KMS-11 (cell line): ENCODE data around the gene SSTR5.

Experiments
- H2AFZ ChIP-seq: fragments of 200-600 bp; sonication (generic); 2 replicates; pipeline ENCODE4 v1.6.1; 2016; ENCODE audit warnings: antibody characterized with exemption, mixed run types, low read depth
- H3K27ac ChIP-seq: fragments of 200-600 bp; sonication (generic); 2 replicates; pipeline ENCODE4 v1.6.1; 2016; ENCODE audit warnings: mild to moderate bottlenecking, mixed run types
- H3K27me3 ChIP-seq: fragments of 200-600 bp; sonication (generic); 2 replicates; pipeline ENCODE4 v1.6.1; 2017; ENCODE audit warnings: mild to moderate bottlenecking, low read depth, mixed run types, moderate library complexity; ENCODE audit not compliant: insufficient read depth
- H3K36me3 ChIP-seq: fragments of 200-600 bp; sonication (generic); 2 replicates; pipeline ENCODE4 v1.6.1; 2017; ENCODE audit warnings: mild to moderate bottlenecking, mixed run types; ENCODE audit not compliant: insufficient read depth
- H3K4me1 ChIP-seq: fragments of 200-600 bp; sonication (generic); 2 replicates; pipeline ENCODE4 v1.6.1; 2016; ENCODE audit warnings: mild to moderate bottlenecking, low read depth, mixed run types; ENCODE audit not compliant: poor library complexity, severe bottlenecking
- H3K4me2 ChIP-seq: fragments of 200-600 bp; sonication (generic); 2 replicates; pipeline ENCODE4 v1.7.0; 2016; ENCODE audit warnings: mild to moderate bottlenecking, mixed run types
- H3K4me3 ChIP-seq: fragments of 200-600 bp; sonication (generic); IDR thresholded peaks from 2 replicates; pipeline ENCODE4 v1.6.1; 2017; ENCODE audit warnings: low read depth, low read length, mixed read lengths; ENCODE audit not compliant: insufficient read depth
- H3K79me2 ChIP-seq: fragments of 200-600 bp; sonication (generic); 2 replicates; pipeline ENCODE4 v1.6.1; 2016; ENCODE audit warnings: low read depth, mixed run types; ENCODE audit not compliant: insufficient read depth
- H3K9ac ChIP-seq: fragments of 200-600 bp; sonication (generic); 2 replicates; pipeline ENCODE4 v1.6.1; 2016; ENCODE audit warnings: mild to moderate bottlenecking, mixed run types
- H4K20me1 ChIP-seq: fragments of 200-600 bp; sonication (generic); 2 replicates; pipeline ENCODE4 v1.6.1; 2016; ENCODE audit warnings: mild to moderate bottlenecking, mixed run types; ENCODE audit not compliant: insufficient read depth
- CTCF ChIP-seq: fragments of 200-600 bp; sonication (generic); conservative IDR thresholded peaks from 2 replicates; pipeline ENCODE4 v1.6.1; 2017; ENCODE audit warnings: low read depth, mild to moderate bottlenecking, antibody characterized with exemption, low read length, moderate library complexity, mixed read lengths

SSTR5 gene

GRCh38 chr16:1048442-1049112 is 24.0 kb upstream of the SSTR5 start:
- no peak overlapping the region for H3K27ac ChIP-seq
- H4K20me1 ChIP-seq = no peaks in the 10 kb centered on the region
- H3K4me1 ChIP-seq = no peaks in the 10 kb centered on the region
- no peak overlapping the region for H3K4me2 ChIP-seq
- H3K79me2 ChIP-seq = no peaks in the 10 kb centered on the region
- no peak overlapping the region for H3K4me3 ChIP-seq
- H3K27me3 ChIP-seq = peaks cover 92% of the 10 kb centered on the region
- TF ChIP-seq CTCF = no peak
- H3K36me3 ChIP-seq = no peaks in the 10 kb centered on the region
- no peak overlapping the region for H2AFZ ChIP-seq
- H3K9ac ChIP-seq = no peak overlapping the region

- Histone ChIP-seq H3K27ac (no peak overlapping the region), H3K27me3 (peaks cover 90% of the 10 kb centered on the region)
Observed at GRCh38 chr16:1049113-1049975, 23.2 kb upstream of the SSTR5 start.

GRCh38 chr16:1049976-1050247 is 22.6 kb upstream of the SSTR5 start:
- Histone ChIP-seq H4K20me1 (no peaks in the 10 kb centered on the region), H3K4me1 (no peaks in the 10 kb centered on the region), H3K27ac (no peak overlapping the region), H3K79me2 (no peaks in the 10 kb centered on the region), H3K9ac (no peak overlapping the region), H3K4me3 (no peak overlapping the region), H3K36me3 (no peaks in the 10 kb centered on the region), H2AFZ (no peak overlapping the region), H3K4me2 (no peak overlapping the region), H3K27me3 (peaks cover 92% of the 10 kb centered on the region)
- no peak for TF ChIP-seq CTCF

More at GRCh38 chr16:1049113-1049975, 23.2 kb upstream of the SSTR5 start:
- no peaks in the 10 kb centered on the region for H3K36me3 ChIP-seq
- no peaks in the 10 kb centered on the region for H3K79me2 ChIP-seq
- no peak overlapping the region for H3K9ac ChIP-seq
- no peak overlapping the region for H2AFZ ChIP-seq
- no peak overlapping the region for H3K4me3 ChIP-seq
- no peak for TF ChIP-seq CTCF
- no peaks in the 10 kb centered on the region for H3K4me1 ChIP-seq
- H4K20me1 ChIP-seq = no peaks in the 10 kb centered on the region
- no peak overlapping the region for H3K4me2 ChIP-seq

- no peak for TF ChIP-seq CTCF
- Histone ChIP-seq H2AFZ (no peak overlapping the region), H3K27ac (no peak overlapping the region), H3K9ac (no peak overlapping the region), H3K4me3 (no peak overlapping the region), H3K4me1 (no peaks in the 10 kb centered on the region), H3K4me2 (no peak overlapping the region), H4K20me1 (no peaks in the 10 kb centered on the region), H3K79me2 (no peaks in the 10 kb centered on the region), H3K36me3 (no peaks in the 10 kb centered on the region), H3K27me3 (peaks cover 92% of the 10 kb centered on the region)
Observed at GRCh38 chr16:1050516-1050915, 22.0 kb upstream of the SSTR5 start.
